Measurements from ENCODE around the gene FAM174C.

The FAM174C gene

DNA sequence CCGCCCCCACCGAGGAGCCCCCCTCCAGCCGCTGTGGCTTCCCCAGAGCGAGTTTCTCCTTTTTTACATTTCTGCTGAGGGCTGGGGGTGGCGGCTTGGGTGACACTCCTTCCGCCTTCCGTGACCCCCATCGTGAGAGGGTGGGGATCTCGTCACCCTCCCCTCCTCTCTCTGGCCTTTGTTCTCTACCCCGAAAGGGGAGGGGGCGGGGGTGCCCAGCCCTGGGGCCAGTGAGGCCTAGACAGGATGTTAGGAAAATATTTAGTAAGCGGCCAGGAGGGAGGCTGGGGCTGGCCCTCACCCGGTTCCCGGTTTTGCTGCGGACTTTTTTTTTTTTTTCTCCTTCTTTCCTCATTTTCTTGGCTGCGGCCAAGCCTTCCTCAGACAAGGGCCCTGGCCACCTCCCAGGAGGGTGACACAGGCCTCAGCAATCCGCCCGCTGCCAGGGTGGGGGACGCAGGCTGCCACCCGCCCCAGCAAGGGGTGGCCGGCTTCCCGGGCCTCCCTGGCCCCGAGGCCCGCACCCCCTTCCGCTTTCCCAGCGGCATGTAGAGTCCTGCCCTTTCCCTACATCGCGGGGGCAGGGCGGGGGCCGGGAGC, 23.0 kb upstream of the FAM174C start:
- DNase-seq: no peak
- TF ChIP-seq, protein P1, sequence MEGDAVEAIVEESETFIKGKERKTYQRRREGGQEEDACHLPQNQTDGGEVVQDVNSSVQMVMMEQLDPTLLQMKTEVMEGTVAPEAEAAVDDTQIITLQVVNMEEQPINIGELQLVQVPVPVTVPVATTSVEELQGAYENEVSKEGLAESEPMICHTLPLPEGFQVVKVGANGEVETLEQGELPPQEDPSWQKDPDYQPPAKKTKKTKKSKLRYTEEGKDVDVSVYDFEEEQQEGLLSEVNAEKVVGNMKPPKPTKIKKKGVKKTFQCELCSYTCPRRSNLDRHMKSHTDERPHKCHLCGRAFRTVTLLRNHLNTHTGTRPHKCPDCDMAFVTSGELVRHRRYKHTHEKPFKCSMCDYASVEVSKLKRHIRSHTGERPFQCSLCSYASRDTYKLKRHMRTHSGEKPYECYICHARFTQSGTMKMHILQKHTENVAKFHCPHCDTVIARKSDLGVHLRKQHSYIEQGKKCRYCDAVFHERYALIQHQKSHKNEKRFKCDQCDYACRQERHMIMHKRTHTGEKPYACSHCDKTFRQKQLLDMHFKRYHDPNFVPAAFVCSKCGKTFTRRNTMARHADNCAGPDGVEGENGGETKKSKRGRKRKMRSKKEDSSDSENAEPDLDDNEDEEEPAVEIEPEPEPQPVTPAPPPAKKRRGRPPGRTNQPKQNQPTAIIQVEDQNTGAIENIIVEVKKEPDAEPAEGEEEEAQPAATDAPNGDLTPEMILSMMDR (IDR thresholded peaks at IDR 0.05; ENCODE audit: low read depth, low read length): no peak
- no peak overlapping the region for H3K4me3 ChIP-seq (ENCODE audit: low read depth, low read length)
- no peaks in the 10 kb centered on the region for H3K9me3 ChIP-seq (ENCODE audit: severe bottlenecking)
- peak overlapping the region; percentile 16; the same call in 1 of the 2 replicates for H3K27ac ChIP-seq
- H3K36me3 ChIP-seq: peaks cover 68% of the 10 kb centered on the region
- H3K27me3 ChIP-seq (ENCODE audit: insufficient read depth, low read depth, severe bottlenecking): no peaks in the 10 kb centered on the region

DNA sequence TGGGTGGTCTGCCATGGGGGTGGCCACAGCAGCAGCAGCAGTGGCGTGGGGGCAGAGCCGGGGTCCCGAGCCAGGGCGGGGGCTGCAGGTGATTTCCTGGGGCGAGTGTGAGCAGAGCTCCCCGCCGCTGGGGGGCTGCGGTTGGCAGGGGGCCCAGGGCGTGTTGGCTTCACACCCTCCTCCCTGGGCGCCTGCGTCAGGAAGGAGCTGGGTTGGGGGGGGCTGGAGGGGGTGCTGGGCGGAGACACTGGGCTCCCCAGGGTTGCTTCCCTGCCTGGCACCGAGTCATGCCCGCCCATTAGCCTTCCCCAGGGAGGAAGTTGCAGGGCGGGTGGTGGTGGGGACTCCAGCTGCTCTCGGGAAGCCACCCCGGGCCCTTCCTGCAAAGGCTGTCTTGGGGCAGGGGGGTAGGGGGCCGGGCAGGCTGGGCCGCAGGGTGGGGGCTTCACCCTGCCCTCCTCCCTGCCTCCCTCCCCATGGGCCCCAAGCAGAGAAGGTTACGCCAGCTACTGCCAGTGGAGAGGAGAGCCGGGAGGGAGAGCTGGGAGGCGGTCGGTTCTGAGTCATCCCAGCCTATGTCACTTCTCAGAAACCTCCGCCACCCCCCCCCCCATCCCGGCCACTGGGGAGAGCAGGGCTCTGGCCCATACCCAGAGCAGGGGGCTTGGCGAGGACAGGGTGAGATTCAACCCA, 22.4 kb upstream of the FAM174C start:
- TF ChIP-seq, protein P1 (IDR thresholded peaks at IDR 0.05; ENCODE audit: low read depth, low read length): no peak
- DNase-seq: no peak
- H3K36me3 ChIP-seq: peaks cover 73% of the 10 kb centered on the region
- H3K4me3 ChIP-seq (ENCODE audit: low read depth, low read length): no peak overlapping the region
- H3K27me3 ChIP-seq (ENCODE audit: insufficient read depth, low read depth, severe bottlenecking): no peaks in the 10 kb centered on the region
- H3K9me3 ChIP-seq (ENCODE audit: severe bottlenecking): no peaks in the 10 kb centered on the region
- H3K27ac ChIP-seq: peak overlapping the region; percentile 16; the same call in 1 of the 2 replicates

DNA sequence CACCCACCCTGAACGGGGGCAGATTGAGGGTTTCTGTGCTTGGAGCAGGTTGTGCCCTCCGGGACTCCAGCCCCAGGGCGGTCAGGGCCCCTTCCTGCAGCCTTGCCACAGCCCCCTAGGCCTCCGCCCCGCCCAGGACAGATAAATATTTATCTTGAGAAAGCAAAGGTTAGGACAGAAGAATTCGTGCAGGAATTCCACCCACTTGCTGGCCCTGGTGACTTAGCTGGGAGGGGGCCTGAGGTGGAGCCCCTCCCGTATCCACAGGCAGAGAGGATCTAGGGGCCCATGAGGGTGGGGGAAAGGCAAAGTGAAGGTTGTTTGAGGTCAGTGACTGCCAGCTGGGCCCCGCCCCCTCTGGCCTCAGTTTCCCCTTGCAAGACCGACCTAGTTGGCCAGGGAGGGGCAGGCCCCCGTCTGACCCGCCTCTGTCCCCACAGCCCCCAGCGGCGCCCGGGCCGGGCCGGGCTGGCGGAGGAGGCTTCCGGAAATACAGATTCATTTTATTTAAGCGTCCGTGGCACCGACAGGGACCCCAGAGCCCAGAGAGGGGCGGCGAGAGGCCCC, 21.7 kb upstream of the FAM174C start:
- H3K4me3 ChIP-seq (ENCODE audit: low read depth, low read length): no peak overlapping the region
- DNase-seq: no peak
- H3K27me3 ChIP-seq (ENCODE audit: insufficient read depth, low read depth, severe bottlenecking): no peaks in the 10 kb centered on the region
- no peaks in the 10 kb centered on the region for H3K9me3 ChIP-seq (ENCODE audit: severe bottlenecking)
- TF ChIP-seq, protein P1 (IDR thresholded peaks at IDR 0.05; ENCODE audit: low read depth, low read length): no peak
- H3K27ac ChIP-seq: no peak overlapping the region
- peaks cover 77% of the 10 kb centered on the region for H3K36me3 ChIP-seq

DNA sequence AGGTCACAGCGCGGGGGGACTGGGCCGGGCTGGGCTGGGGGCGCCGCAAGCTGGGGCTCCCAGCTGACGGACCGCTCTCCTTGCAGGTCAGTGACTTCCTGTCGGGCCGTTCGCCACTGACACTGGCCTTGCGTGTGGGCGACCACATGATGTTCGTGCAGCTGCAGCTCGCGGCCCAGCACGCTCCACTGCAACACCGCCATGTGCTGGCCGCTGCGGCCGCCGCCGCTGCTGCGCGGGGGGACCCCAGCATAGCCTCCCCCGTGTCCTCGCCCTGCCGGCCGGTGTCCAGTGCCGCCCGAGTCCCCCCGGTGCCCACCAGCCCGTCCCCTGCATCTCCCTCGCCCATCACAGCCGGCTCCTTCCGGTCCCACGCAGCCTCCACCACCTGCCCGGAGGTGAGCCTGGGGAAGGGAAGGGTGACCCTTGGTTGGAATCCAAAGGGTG, 21.2 kb upstream of the FAM174C start:
- TF ChIP-seq, protein P1 (IDR thresholded peaks at IDR 0.05; ENCODE audit: low read depth, low read length): no peak
- Histone ChIP-seq H3K36me3 (peaks cover 77% of the 10 kb centered on the region), H3K27ac (no peak overlapping the region), H3K27me3 (ENCODE audit: insufficient read depth, low read depth, severe bottlenecking) (no peaks in the 10 kb centered on the region), H3K4me3 (ENCODE audit: low read depth, low read length) (no peak overlapping the region), H3K9me3 (ENCODE audit: severe bottlenecking) (no peaks in the 10 kb centered on the region)
- no peak for DNase-seq

DNA sequence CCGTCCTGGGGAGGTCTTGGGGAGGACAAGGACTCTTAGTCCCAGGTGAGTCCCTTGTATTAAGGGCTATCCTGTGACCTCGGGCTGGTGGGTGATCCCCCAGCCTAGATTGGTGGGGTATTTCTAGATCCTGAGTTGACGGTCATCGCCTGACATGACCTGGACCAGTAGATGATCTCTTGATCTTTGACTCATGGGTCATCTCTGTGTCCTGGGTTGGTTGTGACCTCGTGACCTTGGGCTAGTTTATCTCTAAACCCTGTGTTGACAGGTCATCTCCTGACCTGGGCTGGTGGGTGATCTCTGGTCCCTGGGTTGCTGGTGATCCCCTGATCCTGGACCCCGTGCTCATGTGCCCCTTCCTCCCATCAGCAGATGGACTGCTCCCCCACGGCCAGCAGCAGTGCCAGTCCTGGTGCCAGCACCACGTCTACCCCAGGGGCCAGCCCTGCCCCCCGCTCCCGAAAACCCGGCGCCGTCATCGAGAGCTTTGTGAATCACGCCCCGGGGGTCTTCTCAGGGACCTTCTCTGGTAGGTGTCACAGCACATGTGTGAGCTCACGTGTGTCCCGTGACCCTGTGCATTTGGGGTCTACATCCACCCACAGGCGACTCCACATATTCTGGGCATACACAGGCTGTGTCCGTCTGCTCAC, 20.7 kb upstream of the FAM174C start:
- DNase-seq: no peak
- peaks cover 77% of the 10 kb centered on the region for H3K36me3 ChIP-seq
- no peak overlapping the region for H3K27ac ChIP-seq

More for the DNA sequence above, 20.7 kb upstream of the FAM174C start:
- Histone ChIP-seq H3K9me3 (ENCODE audit: severe bottlenecking) (no peaks in the 10 kb centered on the region), H3K4me3 (ENCODE audit: low read depth, low read length) (no peak overlapping the region), H3K27me3 (ENCODE audit: insufficient read depth, low read depth, severe bottlenecking) (no peaks in the 10 kb centered on the region)
- TF ChIP-seq, protein P1 (IDR thresholded peaks at IDR 0.05; ENCODE audit: low read depth, low read length): no peak

Measured in WERI-Rb-1 (cell line).